Keratinocyte (primary cell): ENCODE data around the gene PCP2. TPM values are rescaled to one million over a fixed set of nuclear protein-coding genes. Genes with fewer than 3 reads are reported as not detected.

Experiments
- DNase-seq: peaks from one replicate; pipeline ENCODE4 v3.0.0-alpha.2; 2011; ENCODE audit warnings: low read depth, missing footprints, low spot score
- FAIRE-seq: peaks from 2 replicates; lab custom pipeline; 2011; peaks lifted over from hg19 to GRCh38; lab: Jason Lieb, UNC
- H2AFZ ChIP-seq: 2 replicates; pipeline ENCODE4 v1.6.0; 2012; ENCODE audit warnings: low read length, control low read depth, inconsistent platforms; ENCODE audit not compliant: control insufficient read depth
- H3K27ac ChIP-seq: 2 replicates; pipeline ENCODE4 v1.5.1; 2011; ENCODE audit warnings: low read length; ENCODE audit not compliant: control insufficient read depth, insufficient read depth
- H3K27me3 ChIP-seq: 3 replicates; pipeline ENCODE4 v1.6.0; 2011; ENCODE audit warnings: low read length; ENCODE audit not compliant: control insufficient read depth, insufficient read depth; ENCODE audit errors: extremely low read depth
- H3K36me3 ChIP-seq, 2 experiments: 2 replicates in 1 of 2; 3 replicates in 1 of 2; pipeline ENCODE4 v1.5.1; 2011; ENCODE audit warnings: low read length in 2 of 2, mild to moderate bottlenecking in 1 of 2; ENCODE audit not compliant: control insufficient read depth in 2 of 2, insufficient read depth in 2 of 2; ENCODE audit errors: extremely low read depth in 1 of 2
- H3K4me1 ChIP-seq: 3 replicates; pipeline ENCODE4 v1.5.1; 2011; ENCODE audit warnings: low read length; ENCODE audit not compliant: control insufficient read depth, insufficient read depth; ENCODE audit errors: extremely low read depth
- H3K4me2 ChIP-seq: 3 replicates; pipeline ENCODE4 v1.6.0; 2011; ENCODE audit warnings: low read depth, low read length; ENCODE audit not compliant: control insufficient read depth, insufficient read depth; ENCODE audit errors: extremely low read depth
- H3K4me3 ChIP-seq, 3 experiments: fragments of 200-600 bp in 1 of 3; sonication (generic) in 1 of 3; 2 replicates in 2 of 3; 3 replicates in 1 of 3; pipeline ENCODE4 v1.5.1; 2011 to 2016; ENCODE audit warnings: low read length in 3 of 3, mild to moderate bottlenecking in 3 of 3, control low read depth in 2 of 3, inconsistent platforms in 1 of 3, low read depth in 1 of 3, mixed read lengths in 1 of 3, mixed run types in 1 of 3, moderate library complexity in 1 of 3; ENCODE audit not compliant: control insufficient read depth in 2 of 3, insufficient read depth in 2 of 3; ENCODE audit errors: extremely low read depth in 1 of 3
- H3K79me2 ChIP-seq: 2 replicates; pipeline ENCODE4 v1.6.0; 2012; ENCODE audit warnings: low read length; ENCODE audit not compliant: control insufficient read depth, insufficient read depth
- H3K9ac ChIP-seq: 3 replicates; pipeline ENCODE4 v1.6.0; 2011; ENCODE audit warnings: low read length; ENCODE audit not compliant: control insufficient read depth, insufficient read depth; ENCODE audit errors: extremely low read depth
- H3K9me1 ChIP-seq: 3 replicates; pipeline ENCODE4 v1.6.0; 2011; ENCODE audit warnings: low read length; ENCODE audit not compliant: control insufficient read depth, insufficient read depth; ENCODE audit errors: extremely low read depth
- H3K9me3 ChIP-seq: 2 replicates; pipeline ENCODE4 v1.5.1; 2012; ENCODE audit warnings: low read depth, low read length; ENCODE audit not compliant: control insufficient read depth
- H4K20me1 ChIP-seq: 3 replicates; pipeline ENCODE4 v1.6.0; 2011; ENCODE audit warnings: low read length; ENCODE audit not compliant: control insufficient read depth, insufficient read depth; ENCODE audit errors: extremely low read depth
- CTCF ChIP-seq, 3 experiments: IDR thresholded peaks in 1 of 3; conservative IDR thresholded peaks in 1 of 3; optimal IDR thresholded peaks in 1 of 3; 2 replicates in 2 of 3; 3 replicates in 1 of 3; pipeline versions ENCODE3 to v1.5.1; 2011; ENCODE audit warnings: low read length in 3 of 3, mild to moderate bottlenecking in 3 of 3, moderate library complexity in 2 of 3, control low read depth in 1 of 3, inconsistent platforms in 1 of 3; ENCODE audit not compliant: insufficient read depth in 2 of 3; ENCODE audit errors: extremely low read depth in 1 of 3
- EZH2 ChIP-seq: IDR thresholded peaks from one replicate; pipeline ENCODE4 v1.6.1; 2012; ENCODE audit warnings: inconsistent platforms, mild to moderate bottlenecking, low read length, moderate library complexity
- dilution Hi-C: fragments of 300-500 bp; cut with MboI; formaldehyde crosslinking; loops from one replicate; pipeline ENCODE4 v1.7.0; 2020; ENCODE audit warnings: low sequenced_read_pairs; ENCODE audit not compliant: extremely low pct_ligation_motif_present
- polyA plus RNA-seq, 5 experiments: library from polyadenylated mRNA; depleted of rRNA in 3 of 5; stranded (reverse) in 3 of 5; stranded (forward) in 1 of 5; unstranded in 1 of 5; fragments of >200 nt; gene quantifications; 1 replicate in 1 of 5; 2 replicates in 3 of 5; 3 replicates in 1 of 5; pipeline versions ENCODE4 v1.2.1 to v1.2.3, GENCODE V29; 2011 to 2012; ENCODE audit warnings: missing spikeins in 2 of 5, low read depth in 1 of 5, low replicate concordance in 1 of 5
- small RNA-seq, 3 experiments: library from RNA; depleted of rRNA; stranded (forward); fragments of <200 nt; gene quantifications; one replicate each; pipeline ENCODE3, GENCODE V24; 2012; ENCODE audit warnings: low read depth in 3 of 3, low replicate concordance in 1 of 3; ENCODE audit not compliant: insufficient read length in 3 of 3

PCP2 gene
- polyA plus RNA-seq, 1 donor (not counting 4 experiments of a cell fraction or from before 2014, with no cell fraction given): not detected

- H4K20me1 ChIP-seq: no peaks in the 10 kb centered on the region
- no peaks in the 10 kb centered on the region for H3K79me2 ChIP-seq
- H3K27ac ChIP-seq: no peak overlapping the region
- peaks cover 9% of the 10 kb centered on the region for H3K4me1 ChIP-seq
- H3K9ac ChIP-seq: no peak overlapping the region
- no peak overlapping the region for H3K4me3 ChIP-seq
- no peak overlapping the region for H2AFZ ChIP-seq
- H3K4me2 ChIP-seq: no peak overlapping the region
- no peak for DNase-seq
- dilution Hi-C loops: no loop called here
- no peak for FAIRE-seq
- peaks cover 4% of the 10 kb centered on the region for H3K27me3 ChIP-seq
- no peaks in the 10 kb centered on the region for H3K9me3 ChIP-seq
- TF ChIP-seq CTCF (optimal IDR thresholded peaks at IDR 0.05 in 1 of 3, IDR thresholded peaks at IDR 0.05 in 1 of 3, conservative IDR thresholded peaks at IDR 0.05 in 1 of 3; ENCODE audit: extremely low read depth in 1 of 3, insufficient read depth in 2 of 3, low read length in 3 of 3) (no peak), EZH2 (no peak)
- no peaks in the 10 kb centered on the region for H3K9me1 ChIP-seq
- no peaks in the 10 kb centered on the region for H3K36me3 ChIP-seq
These were observed 43.7 kb downstream of the PCP2 start for GRCh38 chr19:7589822-7590221.

GRCh38 chr19:7582446-7582845, 51.1 kb downstream of the PCP2 start:
- H3K27me3 ChIP-seq: peaks cover 6% of the 10 kb centered on the region
- no peaks in the 10 kb centered on the region for H3K9me1 ChIP-seq
- no peaks in the 10 kb centered on the region for H3K4me1 ChIP-seq
- H2AFZ ChIP-seq: no peak overlapping the region
- H3K9me3 ChIP-seq: no peaks in the 10 kb centered on the region
- no peaks in the 10 kb centered on the region for H4K20me1 ChIP-seq
- TF ChIP-seq EZH2 (no peak), CTCF (optimal IDR thresholded peaks at IDR 0.05 in 1 of 3, IDR thresholded peaks at IDR 0.05 in 1 of 3, conservative IDR thresholded peaks at IDR 0.05 in 1 of 3; ENCODE audit: extremely low read depth in 1 of 3, insufficient read depth in 2 of 3, low read length in 3 of 3) (no peak)
- H3K36me3 ChIP-seq: no peaks in the 10 kb centered on the region
- H3K4me2 ChIP-seq: no peak overlapping the region
- H3K79me2 ChIP-seq: no peaks in the 10 kb centered on the region
- FAIRE-seq (no peak), DNase-seq (no peak)
- no peak overlapping the region for H3K4me3 ChIP-seq
- H3K9ac ChIP-seq: no peak overlapping the region
- no peak overlapping the region for H3K27ac ChIP-seq
- dilution Hi-C loops: no loop called here

Small RNAs within 50 kb of the gene (small RNA-seq; reads per million reads assigned to genes)
- gene MIR6792: 0 reads per million in 3 experiments

Other genes starting within 250 kb of the PCP2 start
- 1.1 to 2.7 TPM (median 1.3 TPM) in 3 replicates for gene PEX11G, start 144.7 kb downstream of the PCP2 start, polyA plus RNA-seq
- 8.5 to 15.9 TPM (median 10.0 TPM) in 3 replicates for gene ZNF358, start 117.6 kb downstream of the PCP2 start, polyA plus RNA-seq
- 14.0 to 36.0 TPM (median 15.5 TPM) in 3 replicates for gene MCOLN1, start 111.1 kb downstream of the PCP2 start, polyA plus RNA-seq
- gene PNPLA6, start 98.0 kb downstream of the PCP2 start, polyA plus RNA-seq: 22.4 to 40.0 TPM (median 33.1 TPM) in 3 replicates
- gene CAMSAP3, start 37.9 kb downstream of the PCP2 start, polyA plus RNA-seq: 2.4 to 6.1 TPM (median 5.0 TPM) in 3 replicates
- 15.6 to 22.9 TPM (median 17.7 TPM) in 3 replicates for gene XAB2, start 4.2 kb downstream of the PCP2 start, polyA plus RNA-seq
- 32.8 to 85.8 TPM (median 51.5 TPM) in 3 replicates for gene PET100, start 3.9 kb downstream of the PCP2 start, polyA plus RNA-seq
- 58.8 to 88.7 TPM (median 63.6 TPM) in 3 replicates for gene STXBP2, start 3.4 kb upstream of the PCP2 start, polyA plus RNA-seq
- gene RETN, start 35.3 kb upstream of the PCP2 start, polyA plus RNA-seq: not detected in 3 replicates
- 0.09 TPM in 1 of 3 replicates, not detected in the others for gene MCEMP1, start 43.4 kb upstream of the PCP2 start, polyA plus RNA-seq
- gene TRAPPC5, start 47.1 kb upstream of the PCP2 start, polyA plus RNA-seq: 27.7 to 141 TPM (median 54.8 TPM) in 3 replicates
- gene FCER2, start 68.4 kb upstream of the PCP2 start, polyA plus RNA-seq: 0.14 TPM in 1 of 3 replicates, not detected in the others
- gene CLEC4G, start 98.4 kb upstream of the PCP2 start, polyA plus RNA-seq: not detected in 3 replicates
- gene CD209, start 113.8 kb upstream of the PCP2 start, polyA plus RNA-seq: not detected in 3 replicates
- 0.03 TPM in 1 of 3 replicates, not detected in the others for gene CLEC4M, start 129.5 kb upstream of the PCP2 start, polyA plus RNA-seq
- gene EVI5L, start 196.5 kb upstream of the PCP2 start, polyA plus RNA-seq: 7.5 to 14.8 TPM (median 8.5 TPM) in 3 replicates
- 0.05 TPM in 2 of 3 replicates, not detected in the other for gene PRR36, start 240.7 kb upstream of the PCP2 start, polyA plus RNA-seq